ENCODE results near the gene SPDL1. TPM values are rescaled to one million over a fixed set of nuclear protein-coding genes. Genes with fewer than 3 reads are reported as not detected.

The SPDL1 gene
- total RNA-seq, 1 experiment from 2014 or later: 72.6 TPM

GRCh38 chr5:169551146-169551545, 32.4 kb upstream of the SPDL1 start:
- no TSS peak for BruUV-seq (replicated peaks)
- in situ Hi-C loops (cut with HindIII; ENCODE audit: low pct_unique_long_range_greater_than_20kb, low sequenced_read_pairs) (no loop called here), intact Hi-C loops (cut with micrococcal nuclease; ENCODE audit: unreplicated experiment) (no loop called here)
- CTCF ChIA-PET: no interaction called here
- Histone ChIP-seq H3K27me3 (ENCODE audit: control insufficient read depth, insufficient read depth, low read length) (no peaks in the 10 kb centered on the region), H3K4me1 (ENCODE audit: control insufficient read depth, insufficient read depth, low read length) (no peaks in the 10 kb centered on the region; the same call in 1 of the 2 replicates), H3K36me3 (ENCODE audit: control insufficient read depth, insufficient read depth, low read length) (no peaks in the 10 kb centered on the region; the same call in 1 of the 2 replicates), H3K9me3 (ENCODE audit: control insufficient read depth, insufficient read depth, low read depth, low read length) (no peaks in the 10 kb centered on the region; the same call in 1 of the 2 replicates), H3K27ac (ENCODE audit: low read length) (no peak overlapping the region), H3K4me3 (ENCODE audit: low read depth in 2 of 2, low read length in 2 of 2) (no peak overlapping the region)
- TF ChIP-seq TCF7L2 (IDR thresholded peaks at IDR 0.05; ENCODE audit: low read depth, low read length) (no peak), SIN3A (IDR thresholded peaks at IDR 0.05; ENCODE audit: borderline replicate concordance, insufficient read depth, low read depth, low read length) (no peak), REST (IDR thresholded peaks at IDR 0.05; ENCODE audit: insufficient read depth in 1 of 2, low read depth in 2 of 2, low read length in 1 of 2) (no peak), POLR2AphosphoS5 (IDR thresholded peaks at IDR 0.05; ENCODE audit: low read depth, low read length) (no peak), CTCF (IDR thresholded peaks at IDR 0.05) (no peak)
- DNase-seq (ENCODE audit: low read depth, low spot score): no peak
- ATAC-seq: no peak
- POLR2A ChIA-PET: no interaction called here

GRCh38 chr5:169551696-169552095, 31.9 kb upstream of the SPDL1 start:
- ATAC-seq: no peak
- no peak for DNase-seq (ENCODE audit: low read depth, low spot score)
- H3K9me3 ChIP-seq (ENCODE audit: control insufficient read depth, insufficient read depth, low read depth, low read length): no peaks in the 10 kb centered on the region; the same call in 1 of the 2 replicates
- no peak overlapping the region for H3K27ac ChIP-seq (ENCODE audit: low read length)
- no peak for TF ChIP-seq REST (IDR thresholded peaks at IDR 0.05; ENCODE audit: insufficient read depth in 1 of 2, low read depth in 2 of 2, low read length in 1 of 2)
- CTCF ChIA-PET: no interaction called here
- no peaks in the 10 kb centered on the region; the same call in 1 of the 2 replicates for H3K4me1 ChIP-seq (ENCODE audit: control insufficient read depth, insufficient read depth, low read length)
- BruUV-seq (replicated peaks): no TSS peak
- H3K4me3 ChIP-seq (ENCODE audit: low read depth in 2 of 2, low read length in 2 of 2): no peak overlapping the region
- intact Hi-C loops (cut with micrococcal nuclease; ENCODE audit: unreplicated experiment): no loop called here
- in situ Hi-C loops (cut with HindIII; ENCODE audit: low pct_unique_long_range_greater_than_20kb, low sequenced_read_pairs): no loop called here
- H3K36me3 ChIP-seq (ENCODE audit: control insufficient read depth, insufficient read depth, low read length): no peaks in the 10 kb centered on the region; the same call in 1 of the 2 replicates
- POLR2A ChIA-PET: no interaction called here
- H3K27me3 ChIP-seq (ENCODE audit: control insufficient read depth, insufficient read depth, low read length): no peaks in the 10 kb centered on the region

Measured in Panc1 (cell line).